Caki2 (cell line): ENCODE data around the gene MAST4. TPM values are rescaled to one million over a fixed set of nuclear protein-coding genes. Genes with fewer than 3 reads are reported as not detected.
"Not testable (repeated sequence)": the region's sequence is repeated elsewhere in the genome, so short reads cannot be mapped to it uniquely, and the experiment has no call there.

Experiments
- DNase-seq: peaks from one replicate; pipeline ENCODE4 v3.0.0-alpha.2; 2015; ENCODE audit warnings: low read depth
- in situ Hi-C: cut with HindIII; loops from 2 replicates; pipeline ENCODE4 v1.10.0; 2016; ENCODE audit warnings: low sequenced_read_pairs, low pct_unique_long_range_greater_than_20kb, mixed read lengths
- total RNA-seq: library from RNA; depleted of rRNA; stranded (reverse); fragments of >200 nt; shearing (Covaris generic); gene quantifications from 2 replicates; pipeline ENCODE4 v1.2.3, GENCODE V29; 2014; ENCODE audit warnings: low replicate concordance

Gene MAST4
- total RNA-seq, 1 experiment from 2014 or later, result not detected

DNA sequence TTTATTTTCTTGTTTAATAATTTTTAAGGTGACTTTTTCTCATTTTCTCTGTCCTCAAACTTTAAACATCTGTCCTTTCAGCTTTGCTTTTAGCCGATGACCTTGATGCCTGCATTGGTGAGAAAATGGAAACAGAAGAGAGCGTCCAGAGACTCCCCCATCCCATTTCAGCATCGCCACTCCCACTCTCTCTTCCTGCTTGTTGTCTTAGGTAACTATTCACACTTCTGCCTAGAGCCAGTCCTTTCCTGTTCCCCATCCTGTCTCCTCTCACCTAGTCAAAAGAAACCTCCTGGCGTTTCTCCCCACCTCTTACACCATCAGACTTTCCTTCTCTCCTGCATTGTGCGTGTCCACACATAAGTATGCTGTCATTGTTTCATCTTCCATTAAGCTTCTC, 124.6 kb downstream of the MAST4 start:
- in situ Hi-C loops, result no loop called here
- DNase-seq, result no peak

DNA sequence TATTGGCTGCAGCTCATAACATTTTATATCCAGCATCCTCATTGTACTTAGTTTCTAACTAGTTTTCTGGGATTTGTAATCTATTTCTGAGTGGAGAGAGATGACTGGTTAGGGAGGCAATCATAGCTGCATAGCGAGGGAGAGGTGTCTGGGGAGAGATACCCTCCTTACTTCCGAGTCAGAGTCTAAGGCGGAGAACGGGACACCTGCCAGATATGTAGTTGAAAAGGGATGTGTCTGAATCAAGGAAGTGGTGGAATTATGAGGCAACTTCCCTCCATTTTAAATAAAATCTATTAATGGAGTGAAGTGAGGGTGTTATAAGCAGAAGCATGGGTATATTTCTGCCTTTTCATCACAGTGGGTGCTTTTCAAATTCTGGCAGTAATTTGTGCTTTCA, 126.5 kb downstream of the MAST4 start:
- in situ Hi-C loops, result no loop called here
- no peak for DNase-seq

GRCh38 chr5:66724349-66725139, 128.4 kb downstream of the MAST4 start:
- no peak for DNase-seq
- in situ Hi-C loops, result no loop called here

- in situ Hi-C loops, result no loop called here
- DNase-seq, result no peak
These were observed 131.4 kb downstream of the MAST4 start for GRCh38 chr5:66727630-66728029.

- in situ Hi-C loops, result no loop called here
- no peak for DNase-seq
These were observed 131.9 kb downstream of the MAST4 start for GRCh38 chr5:66728049-66728448.

DNA sequence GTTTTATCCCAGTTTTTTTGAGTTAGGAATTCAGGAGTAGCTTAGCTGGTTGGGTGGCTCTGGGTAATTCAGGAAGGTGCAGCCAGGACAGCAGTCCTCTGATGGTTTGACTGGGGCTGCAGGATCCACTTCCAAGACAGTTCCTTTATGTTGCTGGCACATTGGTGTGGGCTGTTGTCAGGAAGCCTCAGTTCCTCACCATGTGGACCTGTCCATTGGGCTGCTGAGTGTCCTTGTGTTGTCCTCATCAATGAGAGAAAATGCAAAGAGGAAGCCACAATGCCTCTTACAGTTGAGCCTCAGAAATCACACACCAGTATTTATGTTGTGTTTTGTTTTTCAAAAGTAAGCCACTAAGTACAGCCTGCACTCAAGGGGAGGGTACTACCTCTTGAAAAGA, 140.9 kb downstream of the MAST4 start:
- in situ Hi-C loops, result no loop called here
- no peak for DNase-seq

GRCh38 chr5:66738136-66738535, 141.9 kb downstream of the MAST4 start:
- in situ Hi-C loops, result no loop called here
- no peak for DNase-seq

DNA sequence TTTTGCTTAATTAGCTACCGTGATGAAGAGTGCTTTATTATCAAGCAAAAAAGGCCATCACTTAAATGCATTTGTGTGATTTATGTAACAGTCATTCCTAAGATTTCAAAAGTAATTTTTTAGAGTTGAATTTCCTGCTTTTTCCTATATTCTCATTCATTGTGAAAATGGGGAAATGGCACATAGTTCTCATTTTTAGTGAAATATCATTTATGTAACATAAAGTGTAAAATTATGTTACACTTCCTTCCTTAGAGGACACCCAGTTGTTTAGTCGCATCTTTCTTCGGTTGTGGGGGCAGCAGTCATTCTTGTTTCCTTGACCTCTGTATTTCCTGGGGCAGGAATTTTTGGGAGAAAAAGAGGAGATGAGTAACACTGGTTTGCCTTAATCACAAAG, 142.8 kb downstream of the MAST4 start:
- in situ Hi-C loops, result no loop called here
- DNase-seq, result no peak

DNA sequence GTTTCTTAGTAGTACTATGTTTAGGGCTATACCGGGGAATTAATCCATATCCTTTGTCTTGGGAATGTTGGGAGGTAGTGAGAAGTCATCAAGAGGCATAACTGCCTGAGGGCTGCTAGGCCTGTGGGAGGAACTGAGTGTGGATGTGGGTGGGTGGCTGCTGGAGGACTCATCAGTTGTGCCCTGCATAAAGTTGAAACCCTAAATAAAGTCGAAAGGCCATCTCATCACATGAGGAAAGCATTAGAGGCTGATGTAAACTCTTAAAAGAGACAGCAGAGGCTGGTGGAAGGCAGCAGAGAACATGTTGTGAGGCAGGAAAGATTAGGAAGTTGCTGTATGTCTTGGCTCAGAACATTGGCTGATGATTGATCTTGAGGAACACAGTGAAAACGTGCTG, 143.8 kb downstream of the MAST4 start:
- in situ Hi-C loops, result no loop called here
- no peak for DNase-seq

DNA sequence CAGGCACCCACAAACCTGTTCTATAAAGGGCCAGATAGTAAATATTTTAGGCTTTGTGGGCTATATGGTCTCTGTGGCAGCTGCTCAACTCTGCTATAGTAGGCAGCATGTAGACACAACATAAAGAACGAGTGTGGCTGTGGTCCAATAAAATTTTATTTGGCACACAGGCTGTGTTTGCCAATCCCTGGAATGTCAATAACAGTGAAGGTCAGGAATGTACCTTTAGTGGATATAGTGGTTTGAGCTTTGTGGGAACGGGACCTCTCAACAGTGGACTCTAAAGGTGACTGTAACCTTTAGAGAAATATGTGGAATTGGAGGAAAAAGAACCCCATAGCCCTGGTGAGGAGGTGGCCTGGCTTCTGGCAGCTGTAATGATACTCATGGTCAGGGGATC, 145.2 kb downstream of the MAST4 start:
- in situ Hi-C loops, result no loop called here
- DNase-seq, result no peak

- in situ Hi-C loops, result no loop called here
- no peak for DNase-seq
These were observed 146.1 kb downstream of the MAST4 start for GRCh38 chr5:66742083-66742895.

DNA sequence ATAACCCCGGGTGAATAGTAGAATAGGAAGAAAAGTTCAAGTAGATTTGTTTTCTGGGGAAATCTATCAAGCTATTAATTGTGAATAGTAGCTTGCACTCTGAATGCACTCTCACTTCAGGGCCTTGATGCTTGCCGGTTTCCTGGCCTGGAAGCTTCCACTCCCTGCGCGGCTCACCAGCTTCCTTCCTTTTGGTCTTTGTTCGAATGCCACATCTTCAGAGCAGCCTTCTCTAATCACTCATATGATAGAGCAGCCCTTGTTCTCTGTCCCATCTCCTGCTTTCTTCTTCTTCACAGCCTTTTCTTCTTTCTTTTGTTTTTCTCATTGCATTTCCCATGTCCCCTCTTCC, 146.7 kb downstream of the MAST4 start:
- DNase-seq, result no peak
- in situ Hi-C loops, result no loop called here

- DNase-seq, result no peak
- in situ Hi-C loops, result no loop called here
These were observed 147.2 kb downstream of the MAST4 start for GRCh38 chr5:66743344-66743743.

- no peak for DNase-seq
- in situ Hi-C loops, result no loop called here
These were observed 147.8 kb downstream of the MAST4 start for GRCh38 chr5:66744040-66744439.

- in situ Hi-C loops, result no loop called here
- DNase-seq, result no peak
These were observed 149.1 kb downstream of the MAST4 start for GRCh38 chr5:66745297-66745696.

GRCh38 chr5:66747607-66748006, 151.4 kb downstream of the MAST4 start:
- in situ Hi-C loops, result no loop called here
- DNase-seq, result no peak

- DNase-seq, in situ Hi-C loops: not testable (repeated sequence)
These were observed 156.5 kb downstream of the MAST4 start for GRCh38 chr5:66752668-66753067.

DNA sequence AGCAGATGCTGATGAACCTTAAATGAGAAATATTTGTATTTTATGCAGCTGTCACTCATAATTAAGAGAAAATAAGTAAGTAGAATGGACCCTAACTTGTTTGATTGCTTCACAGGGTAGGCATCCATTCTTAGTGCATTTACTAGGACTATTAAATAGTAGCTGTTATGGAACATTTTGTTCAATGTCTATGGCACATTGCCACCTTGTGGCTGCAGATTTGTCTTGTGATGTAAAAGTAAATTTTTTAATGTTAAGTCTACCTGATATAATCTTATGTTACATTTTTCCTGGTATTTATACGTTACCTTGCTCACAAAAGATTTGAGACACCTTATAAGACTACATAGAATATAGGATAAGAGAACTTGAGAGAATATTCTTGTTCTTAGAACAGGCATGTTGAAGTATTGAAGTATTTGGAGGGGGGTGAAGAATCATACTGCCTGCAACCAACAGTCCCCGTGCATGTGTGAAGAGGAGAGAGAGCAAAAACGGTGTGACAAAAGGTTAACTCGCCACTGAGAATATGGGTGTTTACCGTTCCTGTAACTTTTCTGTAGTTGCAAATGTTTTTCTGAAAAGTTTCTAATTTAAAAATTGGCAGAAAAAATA, 161.1 kb downstream of the MAST4 start:
- in situ Hi-C loops, result no loop called here
- no peak for DNase-seq

GRCh38 chr5:66757834-66758371, 161.7 kb downstream of the MAST4 start:
- no peak for DNase-seq
- in situ Hi-C loops, result no loop called here
